22Rv1 (cell line): Measurements from ENCODE around the gene BIN1.

Experiments
- CTCF ChIP-seq: fragments of 450-650 bp; IDR thresholded peaks from 2 replicates; pipeline ENCODE4 v1.5.1; 2017; ENCODE audit warnings: mild to moderate bottlenecking
- ZFX ChIP-seq: fragments of 450-650 bp; IDR thresholded peaks from 2 replicates; pipeline ENCODE4 v1.6.1; 2017; ENCODE audit warnings: antibody characterized with exemption, borderline replicate concordance

GRCh38 chr2:127122361-127123027 lies 15.5 kb upstream of the BIN1 start:
- TF ChIP-seq CTCF (no peak), ZFX (no peak)
